H9 (cell line): Measurements from ENCODE around the gene CDH4. TPM values are rescaled to one million over a fixed set of nuclear protein-coding genes. Genes with fewer than 3 reads are reported as not detected.

ENCODE experiments used
- DNase-seq: peaks from one replicate; pipeline ENCODE4 v3.0.0-alpha.2; 2017
- H2AFZ ChIP-seq: one replicate; pipeline ENCODE4 v1.6.1; 2013; ENCODE audit warnings: mild to moderate bottlenecking, low read length, control low read depth, moderate library complexity
- H2AK5ac ChIP-seq: 2 replicates; pipeline ENCODE4 v1.6.1; 2013; ENCODE audit warnings: low read length, control low read depth, mixed read lengths; ENCODE audit not compliant: insufficient read length
- H2BK120ac ChIP-seq: one replicate; pipeline ENCODE4 v1.6.1; 2013; ENCODE audit warnings: low read depth, mild to moderate bottlenecking, low read length, control low read depth, inconsistent platforms; ENCODE audit not compliant: poor library complexity, severe bottlenecking
- H2BK12ac ChIP-seq: 2 replicates; pipeline ENCODE4 v1.6.1; 2013; ENCODE audit warnings: low read length, control low read depth, mixed read lengths, low read depth; ENCODE audit not compliant: insufficient read length
- H2BK15ac ChIP-seq: 2 replicates; pipeline ENCODE4 v1.6.1; 2013; ENCODE audit warnings: low read depth, low read length, control low read depth
- H2BK20ac ChIP-seq: one replicate; pipeline ENCODE4 v1.6.1; 2013; ENCODE audit warnings: low read depth, mild to moderate bottlenecking, low read length, control low read depth, inconsistent platforms; ENCODE audit not compliant: poor library complexity, severe bottlenecking
- H2BK5ac ChIP-seq: 2 replicates; pipeline ENCODE4 v1.6.1; 2013; ENCODE audit warnings: low read length, control low read depth, mixed read lengths; ENCODE audit not compliant: insufficient read length
- H3K14ac ChIP-seq: 2 replicates; pipeline ENCODE4 v1.6.1; 2013; ENCODE audit warnings: low read length, control low read depth; ENCODE audit not compliant: insufficient read depth
- H3K18ac ChIP-seq: 2 replicates; pipeline ENCODE4 v1.6.1; 2013; ENCODE audit warnings: low read depth, mild to moderate bottlenecking, mixed read lengths, low read length, control low read depth; ENCODE audit not compliant: insufficient read length
- H3K23ac ChIP-seq: 2 replicates; pipeline ENCODE4 v1.6.1; 2013; ENCODE audit warnings: low read length, control low read depth, mixed read lengths, low read depth; ENCODE audit not compliant: insufficient read length
- H3K23me2 ChIP-seq: 2 replicates; pipeline ENCODE4 v1.6.1; 2013; ENCODE audit warnings: low read depth, mild to moderate bottlenecking, mixed read lengths, low read length, control low read depth; ENCODE audit not compliant: insufficient read length, poor library complexity, severe bottlenecking
- H3K27ac ChIP-seq: 2 replicates; pipeline ENCODE4 v1.5.1; 2013; ENCODE audit warnings: low read length, control low read depth, mixed read lengths, low read depth; ENCODE audit not compliant: insufficient read length
- H3K27me3 ChIP-seq: 2 replicates; pipeline ENCODE4 v1.6.1; 2013; ENCODE audit warnings: low read length, control low read depth, inconsistent platforms; ENCODE audit not compliant: insufficient read depth
- H3K4ac ChIP-seq: 2 replicates; pipeline ENCODE4 v1.6.1; 2013; ENCODE audit warnings: low read depth, mild to moderate bottlenecking, control low read depth, inconsistent platforms, low read length, moderate library complexity
- H3K4me1 ChIP-seq: 2 replicates; pipeline ENCODE4 v1.6.1; 2013; ENCODE audit warnings: low read length, control low read depth, inconsistent platforms; ENCODE audit not compliant: insufficient read depth
- H3K4me2 ChIP-seq: 2 replicates; pipeline ENCODE4 v1.6.1; 2013; ENCODE audit warnings: low read length, control low read depth, mixed read lengths; ENCODE audit not compliant: insufficient read length, insufficient read depth
- H3K56ac ChIP-seq: 2 replicates; pipeline ENCODE4 v1.6.1; 2013; ENCODE audit warnings: low read depth, mild to moderate bottlenecking, mixed read lengths, low read length, control low read depth; ENCODE audit not compliant: insufficient read length
- H3K79me1 ChIP-seq: 2 replicates; pipeline ENCODE4 v1.6.1; 2013; ENCODE audit warnings: low read depth, mild to moderate bottlenecking, moderate library complexity, low read length, control low read depth, inconsistent platforms; ENCODE audit not compliant: insufficient read depth, poor library complexity, severe bottlenecking
- H3K79me2 ChIP-seq: 2 replicates; pipeline ENCODE4 v1.6.1; 2013; ENCODE audit warnings: low read length, control low read depth, inconsistent platforms; ENCODE audit not compliant: insufficient read depth
- H3K9ac ChIP-seq: 2 replicates; pipeline ENCODE4 v1.6.1; 2013; ENCODE audit warnings: low read length, control low read depth, mixed read lengths; ENCODE audit not compliant: insufficient read length; ENCODE audit errors: extremely low read depth
- H3K9me3 ChIP-seq: one replicate; pipeline ENCODE4 v1.6.1; 2013; ENCODE audit warnings: low read depth, low read length, inconsistent platforms; ENCODE audit not compliant: control insufficient read depth
- H3T11ph ChIP-seq: one replicate; pipeline ENCODE4 v1.6.1; 2013; ENCODE audit warnings: mild to moderate bottlenecking, low read length, control low read depth, inconsistent platforms
- H4K20me1 ChIP-seq: one replicate; pipeline ENCODE4 v1.6.1; 2013; ENCODE audit not compliant: control insufficient read depth, insufficient read length, insufficient read depth
- H4K5ac ChIP-seq: 2 replicates; pipeline ENCODE4 v1.6.1; 2013; ENCODE audit warnings: low read depth, mild to moderate bottlenecking, mixed read lengths, low read length, control low read depth; ENCODE audit not compliant: insufficient read length
- H4K8ac ChIP-seq: replicated peaks from 2 replicates; pipeline ENCODE4 v1.6.1; 2013; ENCODE audit warnings: low read length, control low read depth, mixed read lengths, low read depth; ENCODE audit not compliant: insufficient read length
- H4K91ac ChIP-seq: 2 replicates; pipeline ENCODE4 v1.6.1; 2013; ENCODE audit warnings: low read depth, mild to moderate bottlenecking, moderate library complexity, mixed read lengths, low read length, control low read depth; ENCODE audit not compliant: insufficient read length
- H3K27ac Mint-ChIP-seq, 3 experiments: 2 replicates in 2 of 3; 3 replicates in 1 of 3; pipeline ENCODE4 v1.8.0; 2020 to 2021; ENCODE audit warnings: mixed read lengths in 3 of 3, mild to moderate bottlenecking in 1 of 3, moderate library complexity in 1 of 3
- H3K27me3 Mint-ChIP-seq: 2 replicates; pipeline ENCODE4 v1.8.0; 2021; ENCODE audit warnings: low read depth, mild to moderate bottlenecking, moderate library complexity, mixed read lengths
- H3K36me3 Mint-ChIP-seq, 3 experiments: 2 replicates in 2 of 3; 3 replicates in 1 of 3; pipeline ENCODE4 v1.8.0; 2020 to 2021; ENCODE audit warnings: low read depth in 3 of 3, mixed read lengths in 3 of 3; ENCODE audit not compliant: insufficient read depth in 1 of 3
- H3K4me1 Mint-ChIP-seq, 2 experiments: 2 replicates each; pipeline ENCODE4 v1.8.0; 2020; ENCODE audit warnings: mixed read lengths in 2 of 2
- H3K4me3 Mint-ChIP-seq, 2 experiments: 2 replicates in 1 of 2; 3 replicates in 1 of 2; pipeline ENCODE4 v1.8.0; 2020 to 2021; ENCODE audit warnings: mild to moderate bottlenecking in 2 of 2, mixed read lengths in 2 of 2, moderate library complexity in 1 of 2
- H3K9me3 Mint-ChIP-seq, 2 experiments: 2 replicates in 1 of 2; 3 replicates in 1 of 2; pipeline ENCODE4 v1.8.0; 2020; ENCODE audit warnings: mild to moderate bottlenecking in 2 of 2, mixed read lengths in 2 of 2, moderate library complexity in 1 of 2
- WGBS: extraction: QIAGEN DNeasy Blood & Tissue Kit; methylation state at CpG from one replicate; pipeline ENCODE4 v1.1.7; 2013; ENCODE audit warnings: missing lambda C conversion rate, low lambda C conversion rate, mixed read lengths; ENCODE audit not compliant: insufficient read length; ENCODE audit errors: extremely low coverage; 5-methylcytosine and 5-hydroxymethylcytosine counted together
- total RNA-seq: library from RNA; stranded (reverse); gene quantifications from 2 replicates; pipeline ENCODE4 v1.2.1, GENCODE V29; 2021
- TF ChIP-seq, protein P1 (sequence below): fragments of 200-600 bp; sonication (generic); conservative IDR thresholded peaks from 3 replicates; pipeline ENCODE4 v1.8.0; 2021; ENCODE audit warnings: antibody characterized with exemption, mild to moderate bottlenecking

Gene CDH4
- total RNA-seq, 1 experiment from 2014 or later = 3.0 TPM

DNA sequence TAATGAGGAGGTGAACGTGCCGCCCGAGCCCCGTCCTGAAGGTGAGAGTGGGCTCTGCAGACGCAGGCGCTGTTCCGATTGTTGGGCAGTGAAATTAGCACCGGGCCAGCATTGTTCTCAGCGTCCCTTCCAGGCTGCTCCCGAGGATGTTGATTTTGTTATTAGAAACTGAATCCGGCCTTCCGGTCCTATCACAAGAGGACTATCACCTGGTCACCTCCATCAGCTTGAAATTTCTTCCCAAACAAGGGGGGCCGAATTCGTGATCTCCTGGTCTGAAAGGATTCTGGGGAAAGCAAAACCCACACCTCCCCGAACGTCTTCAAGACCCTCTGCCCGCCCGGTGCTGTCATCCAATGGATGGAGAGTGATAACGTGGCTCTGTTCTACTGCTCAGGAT is 627.6 kb downstream of the CDH4 start:
- H3K9ac ChIP-seq = no peak overlapping the region
- no peaks in the 10 kb centered on the region for H3K4me1 ChIP-seq
- H3K27ac ChIP-seq = no peak overlapping the region
- no peak overlapping the region for H2BK5ac ChIP-seq
- no peak overlapping the region for H2BK120ac ChIP-seq
- Mint-ChIP-seq H3K27me3 (peaks cover 19% of the 10 kb centered on the region), H3K4me3 (no peak overlapping the region), H3K9me3 (no peaks in the 10 kb centered on the region), H3K4me1 (peaks cover 2 to 9% of the 10 kb centered on the region in 2 experiments; a peak in 3 of 4 replicates), H3K36me3 (no peaks in the 10 kb centered on the region), H3K27ac (no peak overlapping the region; a peak in 1 of 7 replicates)
- H3K9me3 ChIP-seq = no peaks in the 10 kb centered on the region
- no peak overlapping the region for H2BK15ac ChIP-seq
- TF ChIP-seq, protein P1, sequence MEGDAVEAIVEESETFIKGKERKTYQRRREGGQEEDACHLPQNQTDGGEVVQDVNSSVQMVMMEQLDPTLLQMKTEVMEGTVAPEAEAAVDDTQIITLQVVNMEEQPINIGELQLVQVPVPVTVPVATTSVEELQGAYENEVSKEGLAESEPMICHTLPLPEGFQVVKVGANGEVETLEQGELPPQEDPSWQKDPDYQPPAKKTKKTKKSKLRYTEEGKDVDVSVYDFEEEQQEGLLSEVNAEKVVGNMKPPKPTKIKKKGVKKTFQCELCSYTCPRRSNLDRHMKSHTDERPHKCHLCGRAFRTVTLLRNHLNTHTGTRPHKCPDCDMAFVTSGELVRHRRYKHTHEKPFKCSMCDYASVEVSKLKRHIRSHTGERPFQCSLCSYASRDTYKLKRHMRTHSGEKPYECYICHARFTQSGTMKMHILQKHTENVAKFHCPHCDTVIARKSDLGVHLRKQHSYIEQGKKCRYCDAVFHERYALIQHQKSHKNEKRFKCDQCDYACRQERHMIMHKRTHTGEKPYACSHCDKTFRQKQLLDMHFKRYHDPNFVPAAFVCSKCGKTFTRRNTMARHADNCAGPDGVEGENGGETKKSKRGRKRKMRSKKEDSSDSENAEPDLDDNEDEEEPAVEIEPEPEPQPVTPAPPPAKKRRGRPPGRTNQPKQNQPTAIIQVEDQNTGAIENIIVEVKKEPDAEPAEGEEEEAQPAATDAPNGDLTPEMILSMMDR = no peak
- H3K56ac ChIP-seq = no peak overlapping the region
- H2BK20ac ChIP-seq = no peak overlapping the region
- H3K23me2 ChIP-seq = no peaks in the 10 kb centered on the region
- no peak overlapping the region for H3K23ac ChIP-seq
- no peaks in the 10 kb centered on the region for H3K79me1 ChIP-seq
- peaks cover 2% of the 10 kb centered on the region; the same call in 1 of the 2 replicates for H3K27me3 ChIP-seq
- no peaks in the 10 kb centered on the region for H3K79me2 ChIP-seq
- no peaks in the 10 kb centered on the region for H4K20me1 ChIP-seq
- H2BK12ac ChIP-seq = no peak overlapping the region
- H4K8ac ChIP-seq = no peak overlapping the region
- H4K5ac ChIP-seq = no peak overlapping the region
- H3K14ac ChIP-seq = no peak overlapping the region
- no peak overlapping the region for H3K4ac ChIP-seq
- H3T11ph ChIP-seq = no peak overlapping the region
- H2AFZ ChIP-seq = no peak overlapping the region
- no CpG with 5 or more reads among the region's 19 CpGs for WGBS
- DNase-seq = no peak
- H3K18ac ChIP-seq = no peak overlapping the region
- H3K4me2 ChIP-seq = no peak overlapping the region
- no peak overlapping the region for H4K91ac ChIP-seq
- H2AK5ac ChIP-seq = no peak overlapping the region
